Measurements from ENCODE around the gene CALML3. TPM values are rescaled to one million over a fixed set of nuclear protein-coding genes. Genes with fewer than 3 reads are reported as not detected.

The CALML3 gene
- total RNA-seq, 3 donors from 2014 or later (not counting 1 experiment from before 2014, with no cell fraction given): not detected

DNA sequence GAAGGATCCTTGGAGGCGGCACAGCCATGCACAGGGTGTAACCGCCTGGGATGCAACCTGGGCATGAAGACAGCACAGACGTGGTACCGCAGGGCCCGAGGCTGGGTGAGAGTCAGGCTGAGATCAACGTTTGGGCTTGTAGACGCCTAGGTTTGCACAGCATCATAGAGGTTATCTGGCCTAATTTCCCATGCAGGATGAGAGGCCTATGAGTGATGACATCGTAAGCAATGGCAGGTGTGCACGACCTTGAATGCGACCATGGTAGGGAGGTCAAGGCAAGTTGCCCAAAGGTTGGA is 7.5 kb downstream of the CALML3 start:
- DNase-seq (no peak), ATAC-seq (no peak)
- Mint-ChIP-seq H3K27ac (no peak overlapping the region), H3K36me3 (no peaks in the 10 kb centered on the region), H3K4me3 (no peak overlapping the region), H3K27me3 (ENCODE audit: low read depth in 2 of 2) (no peaks in the 10 kb centered on the region), H3K9me3 (no peaks in the 10 kb centered on the region), H3K4me1 (no peaks in the 10 kb centered on the region)
- Histone ChIP-seq H3K27me3 (ENCODE audit: control insufficient read depth, insufficient read depth, low read length) (no peaks in the 10 kb centered on the region), H3K9me3 (ENCODE audit: control insufficient read depth, insufficient read depth, low read length) (no peaks in the 10 kb centered on the region), H3K4me3 (ENCODE audit: low read length) (no peak overlapping the region), H3K27ac (ENCODE audit: low read length) (no peak overlapping the region), H3K4me1 (ENCODE audit: control insufficient read depth, insufficient read depth, low read length) (no peaks in the 10 kb centered on the region), H3K36me3 (ENCODE audit: control insufficient read depth, insufficient read depth, low read length) (no peaks in the 10 kb centered on the region)
- 94% methylated on average over 10 of the region's 10 CpGs for WGBS (ENCODE audit: insufficient coverage)
- intact Hi-C loops (cut with micrococcal nuclease): no loop called here
- no peak for TF ChIP-seq CTCF (IDR thresholded peaks at IDR 0.05)

GRCh38 chr10:5532618-5533097 is 7.9 kb downstream of the CALML3 start:
- no peaks in the 10 kb centered on the region for H3K36me3 ChIP-seq (ENCODE audit: control insufficient read depth, insufficient read depth, low read length)
- H3K4me1 Mint-ChIP-seq: no peaks in the 10 kb centered on the region
- no peak for ATAC-seq
- intact Hi-C loops (cut with micrococcal nuclease): no loop called here
- H3K4me1 ChIP-seq (ENCODE audit: control insufficient read depth, insufficient read depth, low read length): no peaks in the 10 kb centered on the region
- no peaks in the 10 kb centered on the region for H3K9me3 Mint-ChIP-seq
- WGBS (ENCODE audit: insufficient coverage): 87% methylated on average over 6 of the region's 6 CpGs
- no peak for TF ChIP-seq CTCF (IDR thresholded peaks at IDR 0.05)
- no peak overlapping the region for H3K4me3 ChIP-seq (ENCODE audit: low read length)
- no peaks in the 10 kb centered on the region for H3K36me3 Mint-ChIP-seq
- no peaks in the 10 kb centered on the region for H3K9me3 ChIP-seq (ENCODE audit: control insufficient read depth, insufficient read depth, low read length)
- no peak overlapping the region for H3K27ac Mint-ChIP-seq
- H3K27ac ChIP-seq (ENCODE audit: low read length): no peak overlapping the region
- no peak overlapping the region for H3K4me3 Mint-ChIP-seq
- H3K27me3 ChIP-seq (ENCODE audit: control insufficient read depth, insufficient read depth, low read length): no peaks in the 10 kb centered on the region
- no peak for DNase-seq
- peaks cover 0 to 3% of the 10 kb centered on the region in 2 donors for H3K27me3 Mint-ChIP-seq (ENCODE audit: low read depth in 2 of 2)

DNA sequence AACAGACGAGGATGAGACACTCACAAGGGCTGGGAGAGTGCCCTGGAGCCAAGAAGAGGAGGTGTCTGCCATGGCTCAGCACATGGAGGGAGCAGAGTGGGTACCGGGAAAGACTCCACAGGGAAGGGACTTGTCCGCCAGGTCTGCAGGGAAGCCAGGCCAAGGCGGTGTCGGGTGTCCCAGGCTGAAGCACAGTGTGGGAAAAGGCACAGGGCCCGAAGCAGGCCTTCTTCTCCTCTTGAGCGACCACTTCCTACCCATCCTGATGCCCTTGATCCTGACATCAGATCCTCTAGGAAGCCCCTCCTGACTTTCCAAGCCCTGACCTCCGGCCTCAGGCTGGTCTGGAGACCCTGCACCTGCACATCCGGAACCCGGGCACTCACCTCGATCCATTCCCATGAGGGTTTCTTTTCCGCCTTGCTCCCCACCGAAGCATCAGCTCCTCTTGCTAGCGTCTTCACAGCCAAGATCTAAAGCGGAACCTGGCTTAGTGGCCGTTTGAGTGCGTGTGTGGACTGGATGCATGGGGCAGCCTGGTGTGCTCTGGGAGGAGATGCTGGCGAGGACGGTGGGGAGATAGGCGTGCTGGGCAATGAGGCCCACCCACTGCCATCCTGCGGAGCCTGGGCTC is 8.5 kb downstream of the CALML3 start:
- Histone ChIP-seq H3K27ac (ENCODE audit: low read length) (no peak overlapping the region), H3K27me3 (ENCODE audit: control insufficient read depth, insufficient read depth, low read length) (no peaks in the 10 kb centered on the region), H3K4me1 (ENCODE audit: control insufficient read depth, insufficient read depth, low read length) (no peaks in the 10 kb centered on the region), H3K4me3 (ENCODE audit: low read length) (no peak overlapping the region), H3K9me3 (ENCODE audit: control insufficient read depth, insufficient read depth, low read length) (no peaks in the 10 kb centered on the region), H3K36me3 (ENCODE audit: control insufficient read depth, insufficient read depth, low read length) (no peaks in the 10 kb centered on the region)
- no peak for TF ChIP-seq CTCF (IDR thresholded peaks at IDR 0.05)
- DNase-seq: no peak
- Mint-ChIP-seq H3K27ac (no peak overlapping the region), H3K36me3 (no peaks in the 10 kb centered on the region), H3K4me3 (no peak overlapping the region), H3K27me3 (ENCODE audit: low read depth in 2 of 2) (peaks cover 0 to 3% of the 10 kb centered on the region in 2 donors), H3K4me1 (no peaks in the 10 kb centered on the region), H3K9me3 (no peaks in the 10 kb centered on the region)
- intact Hi-C loops (cut with micrococcal nuclease): no loop called here
- 92% methylated on average over 21 of the region's 21 CpGs for WGBS (ENCODE audit: insufficient coverage)
- no peak for ATAC-seq
